Keratinocyte (primary cell): ENCODE measurements around the gene ADAM19. TPM values are rescaled to one million over a fixed set of nuclear protein-coding genes. Genes with fewer than 3 reads are reported as not detected.

Experiments used
- DNase-seq: peaks from one replicate; pipeline ENCODE4 v3.0.0-alpha.2; 2011; ENCODE audit warnings: low read depth, missing footprints, low spot score
- FAIRE-seq: peaks from 2 replicates; lab custom pipeline; 2011; peaks lifted over from hg19 to GRCh38; lab: Jason Lieb, UNC
- H2AFZ ChIP-seq: 2 replicates; pipeline ENCODE4 v1.6.0; 2012; ENCODE audit warnings: low read length, control low read depth, inconsistent platforms; ENCODE audit not compliant: control insufficient read depth
- H3K27ac ChIP-seq: 2 replicates; pipeline ENCODE4 v1.5.1; 2011; ENCODE audit warnings: low read length; ENCODE audit not compliant: control insufficient read depth, insufficient read depth
- H3K27me3 ChIP-seq: 3 replicates; pipeline ENCODE4 v1.6.0; 2011; ENCODE audit warnings: low read length; ENCODE audit not compliant: control insufficient read depth, insufficient read depth; ENCODE audit errors: extremely low read depth
- H3K36me3 ChIP-seq, 2 experiments: 2 replicates in 1 of 2; 3 replicates in 1 of 2; pipeline ENCODE4 v1.5.1; 2011; ENCODE audit warnings: low read length in 2 of 2, mild to moderate bottlenecking in 1 of 2; ENCODE audit not compliant: control insufficient read depth in 2 of 2, insufficient read depth in 2 of 2; ENCODE audit errors: extremely low read depth in 1 of 2
- H3K4me1 ChIP-seq: 3 replicates; pipeline ENCODE4 v1.5.1; 2011; ENCODE audit warnings: low read length; ENCODE audit not compliant: control insufficient read depth, insufficient read depth; ENCODE audit errors: extremely low read depth
- H3K4me2 ChIP-seq: 3 replicates; pipeline ENCODE4 v1.6.0; 2011; ENCODE audit warnings: low read depth, low read length; ENCODE audit not compliant: control insufficient read depth, insufficient read depth; ENCODE audit errors: extremely low read depth
- H3K4me3 ChIP-seq, 3 experiments: fragments of 200-600 bp in 1 of 3; sonication (generic) in 1 of 3; 2 replicates in 2 of 3; 3 replicates in 1 of 3; pipeline ENCODE4 v1.5.1; 2011 to 2016; ENCODE audit warnings: low read length in 3 of 3, mild to moderate bottlenecking in 3 of 3, control low read depth in 2 of 3, inconsistent platforms in 1 of 3, low read depth in 1 of 3, mixed read lengths in 1 of 3, mixed run types in 1 of 3, moderate library complexity in 1 of 3; ENCODE audit not compliant: control insufficient read depth in 2 of 3, insufficient read depth in 2 of 3; ENCODE audit errors: extremely low read depth in 1 of 3
- H3K79me2 ChIP-seq: 2 replicates; pipeline ENCODE4 v1.6.0; 2012; ENCODE audit warnings: low read length; ENCODE audit not compliant: control insufficient read depth, insufficient read depth
- H3K9ac ChIP-seq: 3 replicates; pipeline ENCODE4 v1.6.0; 2011; ENCODE audit warnings: low read length; ENCODE audit not compliant: control insufficient read depth, insufficient read depth; ENCODE audit errors: extremely low read depth
- H3K9me1 ChIP-seq: 3 replicates; pipeline ENCODE4 v1.6.0; 2011; ENCODE audit warnings: low read length; ENCODE audit not compliant: control insufficient read depth, insufficient read depth; ENCODE audit errors: extremely low read depth
- H3K9me3 ChIP-seq: 2 replicates; pipeline ENCODE4 v1.5.1; 2012; ENCODE audit warnings: low read depth, low read length; ENCODE audit not compliant: control insufficient read depth
- H4K20me1 ChIP-seq: 3 replicates; pipeline ENCODE4 v1.6.0; 2011; ENCODE audit warnings: low read length; ENCODE audit not compliant: control insufficient read depth, insufficient read depth; ENCODE audit errors: extremely low read depth
- CTCF ChIP-seq, 3 experiments: IDR thresholded peaks in 1 of 3; conservative IDR thresholded peaks in 1 of 3; optimal IDR thresholded peaks in 1 of 3; 2 replicates in 2 of 3; 3 replicates in 1 of 3; pipeline versions ENCODE3 to v1.5.1; 2011; ENCODE audit warnings: low read length in 3 of 3, mild to moderate bottlenecking in 3 of 3, moderate library complexity in 2 of 3, control low read depth in 1 of 3, inconsistent platforms in 1 of 3; ENCODE audit not compliant: insufficient read depth in 2 of 3; ENCODE audit errors: extremely low read depth in 1 of 3
- EZH2 ChIP-seq: IDR thresholded peaks from one replicate; pipeline ENCODE4 v1.6.1; 2012; ENCODE audit warnings: inconsistent platforms, mild to moderate bottlenecking, low read length, moderate library complexity
- dilution Hi-C: fragments of 300-500 bp; cut with MboI; formaldehyde crosslinking; loops from one replicate; pipeline ENCODE4 v1.7.0; 2020; ENCODE audit warnings: low sequenced_read_pairs; ENCODE audit not compliant: extremely low pct_ligation_motif_present
- polyA plus RNA-seq, 5 experiments: library from polyadenylated mRNA; depleted of rRNA in 3 of 5; stranded (reverse) in 3 of 5; stranded (forward) in 1 of 5; unstranded in 1 of 5; fragments of >200 nt; gene quantifications; 1 replicate in 1 of 5; 2 replicates in 3 of 5; 3 replicates in 1 of 5; pipeline versions ENCODE4 v1.2.1 to v1.2.3, GENCODE V29; 2011 to 2012; ENCODE audit warnings: missing spikeins in 2 of 5, low read depth in 1 of 5, low replicate concordance in 1 of 5

ADAM19 gene
- polyA plus RNA-seq, 1 donor (not counting 4 experiments of a cell fraction or from before 2014, with no cell fraction given), result 22.7 TPM

- Histone ChIP-seq H3K4me2 (no peak overlapping the region), H2AFZ (no peak overlapping the region), H3K27ac (no peak overlapping the region), H3K9me3 (no peaks in the 10 kb centered on the region), H3K4me3 (no peak overlapping the region), H3K36me3 (peaks cover 0 to 7% of the 10 kb centered on the region in 2 experiments), H3K9ac (no peak overlapping the region), H3K9me1 (no peaks in the 10 kb centered on the region), H3K79me2 (peaks cover 48% of the 10 kb centered on the region), H4K20me1 (no peaks in the 10 kb centered on the region), H3K4me1 (no peaks in the 10 kb centered on the region), H3K27me3 (no peaks in the 10 kb centered on the region)
- TF ChIP-seq CTCF (optimal IDR thresholded peaks at IDR 0.05 in 1 of 3, IDR thresholded peaks at IDR 0.05 in 1 of 3, conservative IDR thresholded peaks at IDR 0.05 in 1 of 3; ENCODE audit: extremely low read depth in 1 of 3, insufficient read depth in 2 of 3, low read length in 3 of 3), result no peak
- no peak for TF ChIP-seq EZH2
- FAIRE-seq, result no peak
- dilution Hi-C loops, result no loop called here
- no peak for DNase-seq
Observed at GRCh38 chr5:157539503-157540022, 36.0 kb downstream of the ADAM19 start.

- Histone ChIP-seq H3K9ac (no peak overlapping the region), H3K36me3 (peaks cover 0 to 7% of the 10 kb centered on the region in 2 experiments), H3K9me3 (no peaks in the 10 kb centered on the region), H3K79me2 (peaks cover 35% of the 10 kb centered on the region), H3K4me3 (no peak overlapping the region), H2AFZ (no peak overlapping the region), H3K27ac (no peak overlapping the region), H3K4me2 (no peak overlapping the region), H4K20me1 (no peaks in the 10 kb centered on the region), H3K9me1 (no peaks in the 10 kb centered on the region), H3K27me3 (no peaks in the 10 kb centered on the region), H3K4me1 (no peaks in the 10 kb centered on the region)
- TF ChIP-seq CTCF (optimal IDR thresholded peaks at IDR 0.05 in 1 of 3, IDR thresholded peaks at IDR 0.05 in 1 of 3, conservative IDR thresholded peaks at IDR 0.05 in 1 of 3; ENCODE audit: extremely low read depth in 1 of 3, insufficient read depth in 2 of 3, low read length in 3 of 3) (no peak), EZH2 (no peak)
- FAIRE-seq (no peak), DNase-seq (no peak)
- dilution Hi-C loops, result no loop called here
Observed at GRCh38 chr5:157538311-157538710, 37.3 kb downstream of the ADAM19 start.
